NCI-H2029 (cell line): ENCODE measurements around the gene PDCD2L.
"Not testable (repeated sequence)": the region's sequence is repeated elsewhere in the genome, so short reads cannot be mapped to it uniquely, and the experiment has no call there.

Source experiments
- DNase-seq: peaks from one replicate; lab custom pipeline; 2025; lab: John Stamatoyannopoulos, UW

PDCD2L gene

DNA sequence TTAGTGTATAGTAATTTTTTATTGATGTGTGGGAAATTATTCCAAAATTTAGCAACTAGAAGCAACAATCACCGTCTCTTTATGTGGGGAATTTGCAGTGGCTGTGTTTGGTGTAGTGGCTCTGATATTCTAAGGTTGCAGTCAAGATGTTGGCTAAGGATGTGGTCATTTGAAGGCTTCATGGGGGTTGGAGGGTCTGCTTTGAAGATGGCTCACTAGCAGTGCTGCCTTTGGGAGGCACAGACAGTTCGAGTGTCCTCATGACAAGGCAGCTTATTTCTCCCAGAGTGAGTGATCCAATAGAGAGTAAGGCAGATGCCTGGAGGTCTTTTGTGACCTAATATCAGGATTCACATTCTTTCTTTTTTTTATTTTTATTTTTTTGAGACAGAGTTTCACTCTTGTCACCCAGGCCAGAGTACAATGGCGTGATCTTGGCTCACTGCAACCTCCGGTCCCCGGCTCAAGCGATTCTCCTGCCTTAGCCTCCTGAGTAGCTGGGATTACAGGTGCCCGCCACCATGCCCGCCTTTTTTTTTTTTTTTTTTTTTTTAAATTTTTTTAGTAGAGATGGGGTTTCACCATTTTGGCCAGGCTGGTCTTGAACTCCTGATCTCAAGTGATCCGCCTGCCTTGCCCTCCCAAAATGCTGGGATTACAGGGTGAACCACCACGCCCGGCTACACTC, 30.5 kb upstream of the PDCD2L start:
- no peak for DNase-seq

DNA sequence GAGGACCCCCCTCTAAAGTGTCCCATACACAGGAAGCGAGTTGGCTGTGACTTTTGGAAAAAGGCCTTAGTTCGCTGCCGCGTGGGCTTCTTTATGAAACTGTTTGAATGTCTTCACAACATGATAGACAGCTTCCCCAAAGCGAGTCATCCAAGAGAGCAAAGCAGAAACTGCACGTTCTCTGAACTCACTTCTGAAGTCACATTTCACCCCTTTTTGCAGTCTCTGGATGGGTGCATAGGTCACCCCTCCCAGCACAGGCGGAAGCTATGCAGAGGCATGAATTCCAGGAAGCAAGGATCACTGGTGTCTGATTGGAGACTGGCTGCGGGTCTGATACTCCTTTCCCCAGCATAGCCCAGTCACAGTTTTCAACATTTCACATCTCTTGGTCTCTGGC, 28.6 kb upstream of the PDCD2L start:
- DNase-seq, result no peak

- no peak for DNase-seq
These were observed 23.5 kb upstream of the PDCD2L start for GRCh38 chr19:34380639-34381241.

GRCh38 chr19:34381399-34382251, 22.6 kb upstream of the PDCD2L start:
- no peak for DNase-seq

DNA sequence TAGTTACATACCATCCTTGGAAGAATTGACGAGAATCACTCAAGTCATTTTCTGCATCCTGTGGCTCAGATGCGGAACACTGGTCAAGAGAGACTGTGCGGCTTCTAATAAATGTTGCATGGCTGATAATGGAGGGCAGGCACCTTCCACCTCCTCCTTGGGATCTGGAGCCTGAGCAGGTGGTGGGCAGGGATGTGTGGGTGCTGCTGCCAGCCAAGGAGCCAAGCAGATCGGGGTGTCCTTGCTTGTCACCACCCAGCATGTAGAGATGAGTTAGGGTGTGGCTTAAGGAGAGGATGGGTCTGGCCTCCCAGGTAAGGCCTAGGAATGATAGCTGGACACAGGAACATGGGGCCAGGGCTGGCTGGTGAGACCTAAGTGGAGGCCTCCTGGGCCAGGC, 21.7 kb upstream of the PDCD2L start:
- DNase-seq, result no peak

DNA sequence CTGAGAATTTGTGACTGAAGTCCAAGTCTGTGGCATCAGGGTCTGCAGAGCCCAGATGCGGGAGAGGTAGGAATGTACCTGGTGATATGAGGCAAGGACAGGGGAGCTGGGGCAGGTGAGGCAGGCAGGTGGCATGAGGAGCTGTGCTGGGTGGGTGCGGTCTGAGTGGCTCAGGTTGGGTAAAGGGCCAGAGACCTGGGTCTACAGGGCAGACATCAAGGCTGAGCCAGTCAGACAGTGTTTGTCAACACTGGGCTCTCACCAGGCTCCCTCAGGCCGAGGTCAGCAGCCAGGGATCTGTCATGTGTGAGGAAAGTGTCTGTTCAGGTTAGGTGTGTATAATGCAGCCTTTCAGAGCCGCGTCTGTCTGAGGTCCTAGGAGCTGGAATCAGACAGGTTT, 20.6 kb upstream of the PDCD2L start:
- DNase-seq, result no peak

GRCh38 chr19:34386645-34387445, 17.4 kb upstream of the PDCD2L start:
- no peak for DNase-seq

- DNase-seq, result no peak
These were observed 16.8 kb upstream of the PDCD2L start for GRCh38 chr19:34387446-34387810.

GRCh38 chr19:34388745-34389144, 15.5 kb upstream of the PDCD2L start:
- DNase-seq, result not testable (repeated sequence)

DNA sequence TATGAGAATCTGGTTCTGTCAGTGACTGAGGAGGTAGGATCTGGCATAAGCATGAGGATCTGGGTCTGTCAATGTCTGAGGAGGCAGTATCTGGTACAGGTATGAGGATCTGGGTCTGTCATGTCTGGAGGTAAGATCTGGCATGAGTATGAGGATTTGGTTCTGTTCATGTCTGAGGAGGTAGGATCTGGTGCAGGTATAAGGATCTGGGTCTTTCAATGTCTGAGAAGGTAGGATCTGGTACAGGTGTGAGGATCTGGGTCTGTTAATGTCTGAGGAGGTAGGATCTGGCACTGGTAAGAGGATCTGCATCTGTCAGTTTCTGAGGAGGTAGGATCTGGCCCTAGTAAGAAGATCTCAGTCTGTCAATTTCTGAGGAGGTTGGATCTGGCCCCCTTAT, 12.4 kb upstream of the PDCD2L start:
- DNase-seq, result no peak

- DNase-seq, result no peak
These were observed 11.2 kb upstream of the PDCD2L start for GRCh38 chr19:34393031-34393430.

DNA sequence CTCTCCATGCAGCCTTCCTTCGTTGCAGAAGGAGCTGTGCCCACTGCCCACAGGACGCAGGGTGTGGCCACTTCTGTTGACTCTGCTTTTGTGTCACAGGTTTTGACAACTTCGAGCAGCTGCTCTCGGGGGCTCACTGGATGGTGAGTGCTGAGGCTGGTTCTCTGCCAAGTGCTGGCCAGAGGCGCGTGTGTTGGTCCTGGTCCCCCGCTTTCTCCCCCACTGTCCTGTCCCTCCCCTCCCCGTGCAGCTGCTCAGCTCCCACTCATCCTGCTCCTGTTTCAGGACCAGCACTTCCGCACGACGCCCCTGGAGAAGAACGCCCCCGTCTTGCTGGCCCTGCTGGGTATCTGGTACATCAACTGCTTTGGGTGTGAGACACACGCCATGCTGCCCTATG, 10.6 kb upstream of the PDCD2L start:
- DNase-seq, result no peak

DNA sequence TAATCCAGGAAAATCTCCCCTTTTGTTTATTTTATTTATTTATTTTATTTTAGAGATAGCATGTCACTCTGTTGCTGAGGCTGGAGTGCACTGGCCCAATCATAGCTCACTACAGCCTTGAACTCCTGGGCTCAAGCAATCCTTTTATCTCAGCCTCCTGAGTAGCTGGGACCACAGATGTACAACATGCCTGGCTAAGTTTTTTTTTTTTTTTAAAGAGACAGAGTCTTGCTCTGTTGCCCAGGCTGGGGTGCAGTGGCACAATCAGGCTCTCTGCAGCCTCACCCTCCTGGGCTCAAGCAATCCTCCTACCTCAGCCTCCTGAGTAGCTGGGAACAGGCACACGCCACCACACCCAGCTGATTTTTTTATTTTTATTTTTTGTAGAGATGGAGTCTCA, 6.3 kb upstream of the PDCD2L start:
- no peak for DNase-seq

DNA sequence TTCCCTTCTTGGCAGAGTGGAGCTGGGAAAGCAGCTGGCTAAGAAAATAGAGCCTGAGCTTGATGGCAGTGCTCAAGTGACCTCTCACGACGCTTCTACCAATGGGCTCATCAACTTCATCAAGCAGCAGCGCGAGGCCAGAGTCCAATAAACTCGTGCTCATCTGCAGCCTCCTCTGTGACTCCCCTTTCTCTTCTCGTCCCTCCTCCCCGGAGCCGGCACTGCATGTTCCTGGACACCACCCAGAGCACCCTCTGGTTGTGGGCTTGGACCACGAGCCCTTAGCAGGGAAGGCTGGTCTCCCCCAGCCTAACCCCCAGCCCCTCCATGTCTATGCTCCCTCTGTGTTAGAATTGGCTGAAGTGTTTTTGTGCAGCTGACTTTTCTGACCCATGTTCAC, 4.3 kb upstream of the PDCD2L start:
- no peak for DNase-seq

- not testable (repeated sequence) for DNase-seq
These were observed 3.4 kb upstream of the PDCD2L start for GRCh38 chr19:34400844-34401243.

DNA sequence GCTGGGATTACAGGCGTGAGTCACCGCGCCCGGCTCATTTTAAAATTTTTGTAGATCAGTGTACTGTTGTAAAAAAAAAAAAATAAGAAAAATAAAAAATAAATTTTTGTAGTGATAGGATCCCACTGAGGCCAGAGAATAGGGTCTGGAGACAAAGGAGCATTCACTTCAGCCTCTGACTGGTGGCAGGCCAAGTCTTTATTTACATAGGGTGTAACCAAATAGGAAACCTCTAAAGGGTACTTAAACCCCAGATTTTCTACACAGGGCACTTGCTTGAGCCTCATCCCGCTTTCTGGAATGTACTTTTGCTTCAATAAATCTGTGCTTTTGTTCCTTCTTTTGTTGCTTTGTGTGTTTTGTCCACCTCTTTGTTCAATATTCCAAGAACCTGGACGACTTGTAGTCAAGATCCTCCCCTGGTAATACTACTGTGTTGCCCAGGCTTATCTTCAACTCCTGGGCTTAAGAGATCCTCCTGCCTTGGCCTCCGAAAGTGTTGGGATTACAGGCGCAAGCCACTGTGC, 2.1 kb upstream of the PDCD2L start:
- DNase-seq, result peak; percentile 66

GRCh38 chr19:34403784-34404108, 453 bp upstream of the PDCD2L start:
- DNase-seq, result no peak

GRCh38 chr19:34405892-34406660, 1.9 kb downstream of the PDCD2L start:
- DNase-seq, result no peak

DNA sequence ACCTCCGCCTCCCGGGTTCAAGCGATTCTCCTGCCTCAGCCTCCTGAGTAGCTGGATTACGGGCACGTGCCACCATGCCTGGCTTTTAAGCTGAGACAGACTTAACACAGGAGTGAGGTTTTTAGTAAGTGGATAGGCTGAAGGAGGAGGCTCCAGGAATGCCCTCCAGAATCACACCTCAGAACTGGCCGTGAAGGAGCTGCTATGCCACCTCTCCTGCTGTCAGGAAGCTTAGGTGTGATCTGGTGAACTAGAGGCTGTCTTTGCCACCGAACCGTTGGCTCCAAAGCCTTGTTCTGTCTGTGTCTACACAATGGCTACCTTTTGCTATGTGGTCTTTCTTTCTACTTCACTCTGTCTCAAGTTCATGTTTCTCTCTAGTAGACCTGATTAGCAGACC, 4.2 kb downstream of the PDCD2L start:
- no peak for DNase-seq

GRCh38 chr19:34409189-34410164, 5.3 kb downstream of the PDCD2L start:
- DNase-seq, result no peak
